Activated T-helper 1 cell treated with Interleukin-2 at 50 U/mL for 16 hours (primary cell): ENCODE data around the gene CADM4.

Source experiments
- DNase-seq: peaks from one replicate; pipeline ENCODE4 v3.0.0-alpha.2; 2020; ENCODE audit warnings: low read depth

The CADM4 gene

GRCh38 chr19:43634068-43634467, 5.6 kb downstream of the CADM4 start:
- no peak for DNase-seq

GRCh38 chr19:43633520-43633919, 6.1 kb downstream of the CADM4 start:
- no peak for DNase-seq

GRCh38 chr19:43631491-43631890, 8.2 kb downstream of the CADM4 start:
- DNase-seq, result no peak

GRCh38 chr19:43628646-43629326, 10.9 kb downstream of the CADM4 start:
- no peak for DNase-seq

- no peak for DNase-seq
Measured at GRCh38 chr19:43626838-43627237, 12.8 kb downstream of the CADM4 start.

- DNase-seq, result no peak
Measured at GRCh38 chr19:43625918-43626579, 13.6 kb downstream of the CADM4 start.

- DNase-seq, result peak; percentile 70
Measured at GRCh38 chr19:43624933-43625332, 14.7 kb downstream of the CADM4 start.

- DNase-seq, result no peak
Measured at GRCh38 chr19:43623889-43624670, 15.6 kb downstream of the CADM4 start.

GRCh38 chr19:43622956-43623355, 16.7 kb downstream of the CADM4 start:
- no peak for DNase-seq

- no peak for DNase-seq
Measured at GRCh38 chr19:43622070-43622469, 17.6 kb downstream of the CADM4 start.

GRCh38 chr19:43620061-43621001, 19.3 kb downstream of the CADM4 start:
- peak; percentile 71 for DNase-seq

GRCh38 chr19:43619262-43620060, 20.2 kb downstream of the CADM4 start, which contains the start of gene ZNF428:
Gene ZNF428 (minus strand): TSS chr19:43619629. CDS start chr19:43614304, 5,325 bp downstream.
- peak; percentile 78 for DNase-seq

- DNase-seq, result no peak
Measured at GRCh38 chr19:43618921-43619261, 20.8 kb downstream of the CADM4 start.

- no peak for DNase-seq
Measured at GRCh38 chr19:43616954-43617353, 22.7 kb downstream of the CADM4 start.

- no peak for DNase-seq
Measured at GRCh38 chr19:43616306-43616705, 23.3 kb downstream of the CADM4 start.

- no peak for DNase-seq
Measured at GRCh38 chr19:43612374-43612773, 27.3 kb downstream of the CADM4 start.

GRCh38 chr19:43611788-43612187, 27.9 kb downstream of the CADM4 start, which contains the start of gene SRRM5:
Gene SRRM5 (plus strand): TSS chr19:43612088. CDS start chr19:43612122, 34 bp downstream.
- no peak for DNase-seq

- DNase-seq, result no peak
Measured at GRCh38 chr19:43610493-43610892, 29.2 kb downstream of the CADM4 start.

- DNase-seq, result no peak
Measured at GRCh38 chr19:43609872-43610271, 29.8 kb downstream of the CADM4 start.

- DNase-seq, result no peak
Measured at GRCh38 chr19:43607238-43608205, 32.1 kb downstream of the CADM4 start.
